SK-N-SH (cell line): ENCODE results near the gene OCLN. TPM values are rescaled to one million over a fixed set of nuclear protein-coding genes. Genes with fewer than 3 reads are reported as not detected.

Experiments
- CTCF ChIA-PET: fragments of 300-600, 350-600 bp; formaldehyde crosslinking; extraction: SDS; loops from one replicate; lab custom pipeline; 2021; lab: Yijun Ruan, JAX
- POLR2A ChIA-PET: fragments of 350-600 bp; sonication (Branson Sonifier 250); formaldehyde crosslinking; extraction: SDS; loops from one replicate; lab custom pipeline; 2020; ENCODE audit warnings: antibody characterized with exemption, inconsistent platforms; lab: Yijun Ruan, JAX
- DNase-seq: peaks from one replicate; pipeline ENCODE4 v3.0.0; 2012
- H2AFZ ChIP-seq: fragments of 200-600 bp; sonication (generic); 2 replicates; pipeline ENCODE4 v1.8.1; 2016; ENCODE audit warnings: antibody characterized with exemption, mild to moderate bottlenecking, low read depth
- H3F3A ChIP-seq: fragments of 200-600 bp; sonication (generic); replicated peaks from 2 replicates; pipeline ENCODE3; 2016; ENCODE audit warnings: antibody characterized with exemption, mild to moderate bottlenecking; ENCODE audit not compliant: insufficient read depth
- H3K27ac ChIP-seq, 2 experiments: fragments of 200-500 bp in 1 of 2; fragments of 200-600 bp in 1 of 2; sonication (Bioruptor generic) in 1 of 2; sonication (generic), shearing (Covaris generic) in 1 of 2; 2 replicates each; pipeline versions ENCODE4 v1.5.1 to v1.6.1; 2014 to 2016; ENCODE audit warnings: low read depth in 2 of 2, inconsistent platforms in 1 of 2, low read length in 1 of 2, mild to moderate bottlenecking in 1 of 2, mixed read lengths in 1 of 2
- H3K27me3 ChIP-seq: fragments of 200-600 bp; sonication (generic), shearing (Covaris generic); 2 replicates; pipeline ENCODE4 v1.6.1; 2016; ENCODE audit warnings: mixed run types; ENCODE audit not compliant: insufficient read depth
- H3K36me3 ChIP-seq, 2 experiments: fragments of 200-500 bp in 1 of 2; fragments of 200-600 bp in 1 of 2; sonication (Bioruptor generic) in 1 of 2; sonication (generic) in 1 of 2; replicated peaks in 1 of 2; 2 replicates each; pipeline versions ENCODE3 to v1.5.1; 2014 to 2016; ENCODE audit warnings: low read length in 1 of 2, mild to moderate bottlenecking in 1 of 2; ENCODE audit not compliant: insufficient read depth in 2 of 2, control insufficient read depth in 1 of 2
- H3K4me1 ChIP-seq, 2 experiments: fragments of 200-500 bp in 1 of 2; fragments of 200-600 bp in 1 of 2; sonication (Bioruptor generic) in 1 of 2; sonication (generic), shearing (Covaris generic) in 1 of 2; 2 replicates each; pipeline versions ENCODE4 v1.5.1 to v1.6.1; 2014 to 2016; ENCODE audit warnings: low read depth in 1 of 2, low read length in 1 of 2, mixed run types in 1 of 2; ENCODE audit not compliant: insufficient read depth in 2 of 2, control insufficient read depth in 1 of 2
- H3K4me2 ChIP-seq: fragments of 200-600 bp; sonication (generic), shearing (Covaris generic); 2 replicates; pipeline ENCODE4 v1.6.1; 2017; ENCODE audit warnings: mixed run types
- H3K4me3 ChIP-seq, 2 experiments: fragments of 200-500 bp in 1 of 2; fragments of 200-600 bp in 1 of 2; sonication (Bioruptor generic) in 1 of 2; sonication (generic), shearing (Covaris generic) in 1 of 2; 2 replicates each; pipeline versions ENCODE4 v1.5.1 to v1.8.1; 2014 to 2016; ENCODE audit warnings: low read depth in 2 of 2, inconsistent platforms in 1 of 2, low read length in 1 of 2, mild to moderate bottlenecking in 1 of 2, mixed read lengths in 1 of 2, moderate library complexity in 1 of 2
- H3K79me2 ChIP-seq: fragments of 200-600 bp; sonication (generic); 2 replicates; pipeline ENCODE4 v1.8.1; 2017; ENCODE audit warnings: mild to moderate bottlenecking; ENCODE audit not compliant: insufficient read depth
- H3K9ac ChIP-seq: fragments of 200-600 bp; sonication (generic); 2 replicates; pipeline ENCODE4 v1.6.1; 2017; ENCODE audit warnings: mixed run types
- H3K9me2 ChIP-seq: fragments of 200-600 bp; sonication (generic); 2 replicates; pipeline ENCODE4 v1.6.1; 2017; ENCODE audit warnings: mixed run types
- H3K9me3 ChIP-seq: fragments of 200-600 bp; sonication (generic); 2 replicates; pipeline ENCODE4 v1.6.1; 2017; ENCODE audit warnings: mixed run types, mild to moderate bottlenecking, moderate library complexity
- H4K20me1 ChIP-seq: fragments of 200-600 bp; sonication (generic); 2 replicates; pipeline ENCODE4 v1.6.1; 2017; ENCODE audit warnings: mild to moderate bottlenecking, mixed run types; ENCODE audit not compliant: insufficient read depth
- CHD2 ChIP-seq: fragments of 150-350 bp; IDR thresholded peaks from 2 replicates; pipeline ENCODE4 v1.6.1; 2018; ENCODE audit warnings: low read length; ENCODE audit not compliant: partially characterized antibody
- ELF1 ChIP-seq: IDR thresholded peaks from 2 replicates; pipeline ENCODE4 v1.4.0; 2012
- EP300 ChIP-seq, 2 experiments: IDR thresholded peaks; 2 replicates each; pipeline versions ENCODE4 v1.4.0 to v1.6.1; 2012; ENCODE audit warnings: borderline replicate concordance in 1 of 2, low read depth in 1 of 2, low read length in 1 of 2
- FOSL2 ChIP-seq: IDR thresholded peaks from 2 replicates; pipeline ENCODE4 v1.4.0; 2012; ENCODE audit warnings: low read depth, mild to moderate bottlenecking, moderate library complexity, borderline replicate concordance
- FOXJ3 ChIP-seq: sonication (generic); formaldehyde crosslinking; IDR thresholded peaks from 2 replicates; pipeline ENCODE4 v1.5.1; 2020; ENCODE audit warnings: mild to moderate bottlenecking, missing genetic modification reagents
- FOXM1 ChIP-seq: IDR thresholded peaks from 2 replicates; pipeline ENCODE4 v1.4.0; 2012; ENCODE audit warnings: low read depth, mild to moderate bottlenecking
- GATA2 ChIP-seq: sonication (generic); formaldehyde crosslinking; IDR thresholded peaks from 2 replicates; pipeline ENCODE4 v1.5.0; 2020; ENCODE audit warnings: mild to moderate bottlenecking, missing genetic modification reagents
- JUND ChIP-seq: IDR thresholded peaks from 2 replicates; pipeline ENCODE4 v1.4.0; 2012
- MAX ChIP-seq: IDR thresholded peaks from 2 replicates; pipeline ENCODE4 v1.4.0; 2012; ENCODE audit warnings: low read depth
- MEF2A ChIP-seq: IDR thresholded peaks from 2 replicates; pipeline ENCODE4 v1.4.0; 2012; ENCODE audit warnings: low read depth, borderline replicate concordance
- NRF1 ChIP-seq: IDR thresholded peaks from 2 replicates; pipeline ENCODE4 v1.6.1; 2012; ENCODE audit warnings: low read depth, mild to moderate bottlenecking, low read length
- PBX3 ChIP-seq: IDR thresholded peaks from 2 replicates; pipeline ENCODE4; 2012
- RCOR1 ChIP-seq: fragments of 150-350 bp; IDR thresholded peaks from 2 replicates; pipeline ENCODE4 v1.6.1; 2017; ENCODE audit warnings: antibody characterized with exemption, low read length
- RXRA ChIP-seq: IDR thresholded peaks from 2 replicates; pipeline ENCODE4 v1.4.0; 2012; ENCODE audit warnings: low read depth, mild to moderate bottlenecking, borderline replicate concordance
- SIN3A ChIP-seq: IDR thresholded peaks from 2 replicates; pipeline ENCODE4 v1.6.1; 2012; ENCODE audit warnings: low read depth, mild to moderate bottlenecking, low read length, moderate library complexity, borderline replicate concordance
- SMC3 ChIP-seq: IDR thresholded peaks from 2 replicates; pipeline ENCODE4 v1.6.1; 2012; ENCODE audit warnings: low read depth, low read length, improper control_type of control experiment
- TAF1 ChIP-seq: IDR thresholded peaks from 2 replicates; pipeline ENCODE4 v1.6.1; 2012; ENCODE audit warnings: low read depth, mild to moderate bottlenecking, low read length, moderate library complexity, borderline replicate concordance
- TCF12 ChIP-seq: IDR thresholded peaks from 2 replicates; pipeline ENCODE4 v1.4.0; 2012
- TEAD4 ChIP-seq: IDR thresholded peaks from 2 replicates; pipeline ENCODE4 v1.4.0; 2012; ENCODE audit warnings: mild to moderate bottlenecking, borderline replicate concordance; ENCODE audit not compliant: insufficient read depth
- USF2 ChIP-seq: fragments of 150-350 bp; IDR thresholded peaks from 2 replicates; pipeline ENCODE4 v1.6.1; 2017; ENCODE audit warnings: antibody characterized with exemption, low read length, low read depth, borderline replicate concordance
- YY1 ChIP-seq: IDR thresholded peaks from 2 replicates; pipeline ENCODE4 v1.4.0; 2012; ENCODE audit warnings: low read depth, mild to moderate bottlenecking
- whole genome bisulfite sequencing: methylation state at CpG from one replicate; pipeline ENCODE4 v1.1.6; 2017; ENCODE audit warnings: low lambda C conversion rate; 5-methylcytosine and 5-hydroxymethylcytosine counted together
- polyA plus RNA-seq, 3 experiments: library from polyadenylated mRNA; depleted of rRNA; stranded (reverse); fragments of >200 nt; gene quantifications; 2 replicates each; pipeline ENCODE4 v1.2.3, GENCODE V29; 2012
- TF ChIP-seq, protein P1 (sequence below): IDR thresholded peaks from 2 replicates; pipeline ENCODE4 v1.4.0; 2012; ENCODE audit warnings: low read depth, borderline replicate concordance

The OCLN gene
- polyA plus RNA-seq, 1 of the 3 experiments (the other 2 are of a cell fraction): 6.5 TPM

DNA sequence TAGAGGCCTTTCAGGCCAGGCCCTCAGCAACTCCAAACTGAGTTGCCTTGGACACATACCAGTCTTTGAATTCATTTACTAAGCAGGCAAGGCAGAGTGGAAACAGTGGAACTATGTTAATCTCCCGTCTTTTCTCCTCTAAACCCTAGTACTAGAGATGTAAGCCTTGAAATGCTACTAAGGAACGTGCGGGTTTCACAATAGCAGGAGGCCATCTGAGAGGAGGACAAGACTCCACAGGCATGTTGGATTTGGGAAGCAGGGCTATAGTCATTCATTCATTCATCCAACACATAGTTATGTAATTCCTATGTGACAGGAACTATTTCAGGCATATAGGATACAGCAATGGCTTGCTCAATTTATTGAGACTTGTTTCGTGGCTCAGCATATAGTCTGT lies 3.3 kb upstream of the OCLN start:
- H3K36me3 ChIP-seq: no peaks in the 10 kb centered on the region
- no peak overlapping the region for H3K4me2 ChIP-seq
- ChIA-PET POLR2A (no interaction called here), CTCF (interaction anchor here (1.5 kb wide), 1 partner anchor 37 kb away, joined by 3 read pairs; no protein-coding TSS in a partner anchor)
- H3K27me3 ChIP-seq: peaks cover 6% of the 10 kb centered on the region; the same call in 1 of the 2 replicates
- no peaks in the 10 kb centered on the region for H3K9me3 ChIP-seq
- no peaks in the 10 kb centered on the region for H4K20me1 ChIP-seq
- no peak overlapping the region for H3K9ac ChIP-seq
- H3K9me2 ChIP-seq: no peaks in the 10 kb centered on the region
- H3K4me3 ChIP-seq: no peak overlapping the region
- TF ChIP-seq RCOR1: no peak
- TF ChIP-seq EP300 (IDR thresholded peaks at IDR 0.05; ENCODE audit: borderline replicate concordance in 1 of 2, low read depth in 1 of 2, low read length in 1 of 2): no peak
- TF ChIP-seq GATA2 (CRISPR knock-in tag): no peak
- no peak for TF ChIP-seq TAF1
- TF ChIP-seq TEAD4: no peak
- TF ChIP-seq NRF1: no peak
- TF ChIP-seq FOSL2: no peak
- TF ChIP-seq TCF12: no peak
- TF ChIP-seq SIN3A: no peak
- H3K27ac ChIP-seq: no peak overlapping the region
- no peaks in the 10 kb centered on the region for H3K79me2 ChIP-seq
- DNase-seq: no peak
- no peak overlapping the region for H2AFZ ChIP-seq
- H3K4me1 ChIP-seq: peaks cover 0 to 14% of the 10 kb centered on the region in 2 experiments; a peak in 1 of 4 replicates
- WGBS: 95% methylated on average over 4 of the region's 4 CpGs
- no peaks in the 10 kb centered on the region for H3F3A ChIP-seq

- DNase-seq: no peak
- Histone ChIP-seq H3K9me2 (no peaks in the 10 kb centered on the region), H3K4me1 (peaks cover 0 to 14% of the 10 kb centered on the region in 2 experiments; a peak in 1 of 4 replicates), H3K27ac (no peak overlapping the region), H2AFZ (no peak overlapping the region), H4K20me1 (no peaks in the 10 kb centered on the region), H3K9me3 (no peaks in the 10 kb centered on the region), H3K36me3 (no peaks in the 10 kb centered on the region), H3K27me3 (peaks cover 6% of the 10 kb centered on the region; the same call in 1 of the 2 replicates), H3K79me2 (no peaks in the 10 kb centered on the region), H3K4me3 (no peak overlapping the region), H3K4me2 (no peak overlapping the region), H3F3A (no peaks in the 10 kb centered on the region), H3K9ac (no peak overlapping the region)
- WGBS: 54% methylated on average over 2 of the region's 2 CpGs
- TF ChIP-seq YY1 (no peak), ELF1 (no peak), SMC3 (no peak), JUND (no peak), FOXM1 (no peak), RCOR1 (no peak), FOXJ3 (CRISPR knock-in tag) (no peak), RXRA (no peak), MEF2A (no peak), NRF1 (no peak), USF2 (no peak), FOSL2 (no peak), SIN3A (no peak), PBX3 (no peak), MAX (no peak), CHD2 (no peak), TEAD4 (no peak)
- TF ChIP-seq, protein P1, sequence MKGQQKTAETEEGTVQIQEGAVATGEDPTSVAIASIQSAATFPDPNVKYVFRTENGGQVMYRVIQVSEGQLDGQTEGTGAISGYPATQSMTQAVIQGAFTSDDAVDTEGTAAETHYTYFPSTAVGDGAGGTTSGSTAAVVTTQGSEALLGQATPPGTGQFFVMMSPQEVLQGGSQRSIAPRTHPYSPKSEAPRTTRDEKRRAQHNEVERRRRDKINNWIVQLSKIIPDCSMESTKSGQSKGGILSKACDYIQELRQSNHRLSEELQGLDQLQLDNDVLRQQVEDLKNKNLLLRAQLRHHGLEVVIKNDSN: no peak
- POLR2A ChIA-PET: no interaction called here
- CTCF ChIA-PET: no interaction called here
Observed at GRCh38 chr5:69491027-69491426, 1.6 kb upstream of the OCLN start.
